ENCODE data around the gene EPAS1. TPM values are rescaled to one million over a fixed set of nuclear protein-coding genes. Genes with fewer than 3 reads are reported as not detected.

EPAS1 gene
- total RNA-seq, 1 donor from 2014 or later, result 0.15 TPM

- Mint-ChIP-seq H3K36me3 (no peaks in the 10 kb centered on the region), H3K4me1 (no peaks in the 10 kb centered on the region), H3K9me3 (no peaks in the 10 kb centered on the region), H3K27ac (no peak overlapping the region), H3K27me3 (ENCODE audit: insufficient read depth, low read depth) (peaks cover 3% of the 10 kb centered on the region), H3K4me3 (no peak overlapping the region)
- Histone ChIP-seq H3K27ac (no peak overlapping the region), H3K27me3 (no peaks in the 10 kb centered on the region), H3F3A (ENCODE audit: low read depth) (no peaks in the 10 kb centered on the region), H3K79me2 (ENCODE audit: low read depth) (no peaks in the 10 kb centered on the region), H3K9ac (no peak overlapping the region), H3K4me1 (no peaks in the 10 kb centered on the region), H3K9me3 (ENCODE audit: low read depth) (no peaks in the 10 kb centered on the region), H3K4me2 (no peak overlapping the region), H3K4me3 (no peak overlapping the region), H2AFZ (replicated peaks) (no peak overlapping the region), H3K36me3 (no peaks in the 10 kb centered on the region), H4K20me1 (ENCODE audit: low read depth) (no peaks in the 10 kb centered on the region)
- TF ChIP-seq CTCF (IDR thresholded peaks at IDR 0.05) (no peak), EZH2phosphoT487 (IDR thresholded peaks at IDR 0.05) (no peak), EZH2 (IDR thresholded peaks at IDR 0.05) (no peak)
- DNase-seq (ENCODE audit: low spot score), result no peak
Observed at GRCh38 chr2:46277431-46278190, 19.6 kb upstream of the EPAS1 start.

- no peak overlapping the region for H3K4me3 ChIP-seq
- no peaks in the 10 kb centered on the region for H3F3A ChIP-seq (ENCODE audit: low read depth)
- Mint-ChIP-seq H3K9me3 (no peaks in the 10 kb centered on the region), H3K4me1 (no peaks in the 10 kb centered on the region), H3K27ac (no peak overlapping the region), H3K36me3 (no peaks in the 10 kb centered on the region), H3K4me3 (no peak overlapping the region), H3K27me3 (ENCODE audit: insufficient read depth, low read depth) (peaks cover 6% of the 10 kb centered on the region)
- H3K4me1 ChIP-seq, result no peaks in the 10 kb centered on the region
- no peaks in the 10 kb centered on the region for H4K20me1 ChIP-seq (ENCODE audit: low read depth)
- DNase-seq (ENCODE audit: low spot score), result no peak
- no peaks in the 10 kb centered on the region for H3K79me2 ChIP-seq (ENCODE audit: low read depth)
- H3K4me2 ChIP-seq, result no peak overlapping the region
- H3K9ac ChIP-seq, result no peak overlapping the region
- H2AFZ ChIP-seq (replicated peaks), result no peak overlapping the region
- no peak overlapping the region for H3K27ac ChIP-seq
- no peaks in the 10 kb centered on the region for H3K9me3 ChIP-seq (ENCODE audit: low read depth)
- H3K36me3 ChIP-seq, result no peaks in the 10 kb centered on the region
- no peaks in the 10 kb centered on the region for H3K27me3 ChIP-seq
- TF ChIP-seq CTCF (IDR thresholded peaks at IDR 0.05) (no peak), EZH2phosphoT487 (IDR thresholded peaks at IDR 0.05) (no peak), EZH2 (IDR thresholded peaks at IDR 0.05) (no peak)
Observed at GRCh38 chr2:46278952-46279351, 18.3 kb upstream of the EPAS1 start.

GRCh38 chr2:46281939-46282338, 15.3 kb upstream of the EPAS1 start:
- no peaks in the 10 kb centered on the region for H3K27me3 ChIP-seq
- Mint-ChIP-seq H3K27ac (no peak overlapping the region), H3K9me3 (no peaks in the 10 kb centered on the region), H3K4me3 (no peak overlapping the region), H3K27me3 (ENCODE audit: insufficient read depth, low read depth) (peaks cover 9% of the 10 kb centered on the region), H3K4me1 (no peaks in the 10 kb centered on the region), H3K36me3 (no peaks in the 10 kb centered on the region)
- no peak overlapping the region for H2AFZ ChIP-seq (replicated peaks)
- no peak overlapping the region for H3K27ac ChIP-seq
- H3K4me3 ChIP-seq, result no peak overlapping the region
- no peak overlapping the region for H3K9ac ChIP-seq
- no peak for TF ChIP-seq CTCF (IDR thresholded peaks at IDR 0.05)
- no peak for TF ChIP-seq EZH2 (IDR thresholded peaks at IDR 0.05)
- no peak for TF ChIP-seq EZH2phosphoT487 (IDR thresholded peaks at IDR 0.05)
- no peak overlapping the region for H3K4me2 ChIP-seq
- no peaks in the 10 kb centered on the region for H3F3A ChIP-seq (ENCODE audit: low read depth)
- DNase-seq (ENCODE audit: low spot score), result no peak
- H4K20me1 ChIP-seq (ENCODE audit: low read depth), result no peaks in the 10 kb centered on the region
- no peaks in the 10 kb centered on the region for H3K79me2 ChIP-seq (ENCODE audit: low read depth)
- H3K9me3 ChIP-seq (ENCODE audit: low read depth), result no peaks in the 10 kb centered on the region
- peaks cover 9% of the 10 kb centered on the region for H3K4me1 ChIP-seq
- H3K36me3 ChIP-seq, result no peaks in the 10 kb centered on the region
